GM18526 (cell line): ENCODE measurements around the gene TCF3.
A peak's percentile ranks its signal among the peaks of the same experiment; 100 is the strongest.

Source experiments
- POLR2A ChIP-seq: IDR thresholded peaks from 3 replicates; pipeline ENCODE4 v1.6.1; 2011; ENCODE audit not compliant: insufficient read length; ENCODE audit errors: extremely low read depth

Gene TCF3

GRCh38 chr19:1675633-1676350 is 23.4 kb upstream of the TCF3 start:
- no peak for TF ChIP-seq POLR2A

DNA sequence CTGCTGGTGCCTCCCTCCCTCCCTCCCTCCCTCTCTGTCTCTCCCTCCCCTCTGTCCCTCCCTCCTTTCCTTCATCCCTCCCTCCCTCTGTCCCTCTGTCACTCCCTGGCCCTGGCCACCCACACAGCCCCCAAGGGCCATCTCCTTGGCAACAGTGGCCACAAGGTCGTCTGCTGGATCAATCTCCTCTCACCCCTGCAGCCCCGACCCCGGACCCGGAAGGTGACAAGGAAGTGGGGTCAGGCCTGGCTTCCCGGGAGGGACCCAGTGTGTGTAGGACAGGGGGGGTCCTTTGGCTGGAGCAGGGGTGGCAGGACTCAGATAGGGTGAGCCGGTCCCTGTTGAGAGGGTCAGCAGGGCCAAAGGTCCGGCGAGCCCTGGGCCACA is 21.9 kb upstream of the TCF3 start:
- no peak for TF ChIP-seq POLR2A

DNA sequence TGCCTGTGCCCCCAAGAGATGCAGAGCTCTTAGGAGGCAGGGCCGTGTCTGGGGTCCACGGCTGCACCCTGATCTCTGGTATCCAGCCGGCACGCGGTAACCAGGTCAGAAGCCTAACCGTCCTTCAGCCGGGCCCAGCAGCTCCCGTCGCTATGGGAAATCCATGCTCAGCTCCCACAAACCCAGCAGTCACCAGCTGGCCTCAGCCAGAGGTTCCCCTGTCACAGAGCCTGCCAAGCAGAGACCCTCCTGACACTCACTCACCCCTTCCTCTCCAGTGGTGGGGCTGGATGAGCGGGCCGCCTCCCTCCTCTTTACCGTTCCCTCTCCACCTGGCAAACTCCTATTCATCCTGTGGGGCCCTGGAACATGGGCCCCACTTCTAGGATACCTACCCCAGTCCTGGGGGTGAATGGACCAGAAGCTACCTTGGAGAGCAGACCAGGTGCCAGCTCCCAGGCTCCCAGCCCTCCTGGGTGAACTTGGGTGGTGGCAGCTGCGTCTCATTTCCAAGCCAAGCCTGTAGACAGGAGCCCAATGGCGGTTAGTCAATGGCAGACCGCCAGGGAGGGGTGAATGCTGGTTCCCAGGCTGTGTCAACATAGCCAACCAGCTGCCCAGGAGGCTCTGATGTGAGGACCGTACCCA is 21.4 kb upstream of the TCF3 start:
- no peak for TF ChIP-seq POLR2A

DNA sequence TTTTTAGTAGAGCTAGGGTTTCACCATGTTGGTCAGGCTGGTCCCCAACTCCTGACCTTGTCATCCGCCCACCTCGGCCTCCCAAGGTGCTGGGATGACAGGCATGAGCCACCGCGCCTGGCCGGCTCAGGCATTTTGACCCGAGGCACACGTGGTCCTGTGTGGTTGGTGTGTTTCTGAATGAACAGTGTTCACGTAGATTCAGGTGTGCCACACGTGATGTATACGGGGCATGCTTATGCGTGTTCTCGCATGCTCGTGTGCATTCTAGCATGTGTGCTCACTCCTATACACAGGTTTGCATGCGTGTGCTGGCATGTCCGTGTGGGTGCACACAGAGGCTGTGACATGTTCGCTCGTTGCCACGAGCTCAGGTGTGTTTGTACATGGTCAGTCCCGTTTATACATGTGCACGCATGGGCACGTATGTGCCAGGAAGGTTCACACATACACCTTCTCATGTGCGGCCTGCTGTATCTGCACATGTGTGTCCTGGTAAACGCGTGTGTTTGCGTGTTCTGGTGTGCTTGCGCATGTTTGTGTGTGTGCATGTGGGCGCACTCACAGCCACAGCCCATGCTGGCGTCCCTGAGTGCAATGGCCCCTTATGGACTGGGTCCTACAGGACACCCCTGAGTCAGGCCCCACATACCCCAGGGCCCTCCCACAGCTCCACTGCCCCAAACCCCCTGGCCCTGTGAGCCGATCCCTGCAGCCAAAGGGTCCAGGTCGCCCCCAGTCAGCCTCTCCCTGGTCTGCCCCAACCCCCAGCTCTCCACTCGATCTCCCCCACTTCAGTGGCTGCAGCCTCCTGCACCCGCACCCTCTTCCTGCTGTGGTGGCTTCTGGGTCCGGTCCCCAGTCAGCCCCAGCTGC is 20.6 kb upstream of the TCF3 start:
- TF ChIP-seq POLR2A, result no peak

- TF ChIP-seq POLR2A, result no peak
Measured at GRCh38 chr19:1672038-1672768, 19.8 kb upstream of the TCF3 start.

DNA sequence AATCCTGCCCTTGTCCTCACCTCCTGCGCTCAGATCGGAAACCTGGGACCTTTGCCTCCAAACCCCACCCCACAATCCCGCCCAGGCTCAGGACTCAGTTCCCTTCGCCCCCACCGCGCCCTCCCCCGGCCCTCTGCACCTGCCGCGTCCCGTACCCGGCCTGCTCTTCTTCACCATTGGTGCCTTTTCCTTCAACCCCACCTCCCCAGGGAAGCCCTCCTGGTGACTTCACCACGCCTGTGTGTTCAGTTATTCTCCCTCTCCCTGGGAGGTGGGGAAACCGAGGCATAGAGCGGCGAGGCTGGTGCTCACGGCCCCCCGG is 19.3 kb upstream of the TCF3 start:
- TF ChIP-seq POLR2A, result no peak

- peak; percentile 31 for TF ChIP-seq POLR2A
Measured at GRCh38 chr19:1668486-1669270, 16.3 kb upstream of the TCF3 start.

DNA sequence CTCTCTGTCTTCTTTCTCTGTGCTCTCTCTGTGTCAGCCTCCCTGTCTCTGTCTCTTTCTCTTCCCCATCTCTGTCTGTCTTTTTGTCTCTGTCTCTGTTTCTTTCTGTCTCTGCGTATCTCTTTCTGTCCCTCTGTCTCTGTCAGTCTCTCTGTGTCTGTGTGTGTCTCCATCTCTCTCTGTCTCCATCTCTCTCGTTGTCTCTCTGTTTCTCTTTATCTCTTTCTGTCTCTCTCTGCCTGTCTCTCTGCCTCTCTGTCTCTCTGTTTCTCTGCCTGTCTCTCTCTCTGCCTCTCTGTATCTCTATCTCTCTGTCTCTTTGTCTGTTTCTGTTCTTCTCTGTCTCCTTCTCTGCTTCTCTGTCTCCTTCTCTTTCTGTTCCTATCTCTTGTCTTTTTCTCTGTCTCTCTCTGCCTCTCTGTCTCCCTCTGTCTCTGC is 15.7 kb upstream of the TCF3 start:
- TF ChIP-seq POLR2A, result no peak

DNA sequence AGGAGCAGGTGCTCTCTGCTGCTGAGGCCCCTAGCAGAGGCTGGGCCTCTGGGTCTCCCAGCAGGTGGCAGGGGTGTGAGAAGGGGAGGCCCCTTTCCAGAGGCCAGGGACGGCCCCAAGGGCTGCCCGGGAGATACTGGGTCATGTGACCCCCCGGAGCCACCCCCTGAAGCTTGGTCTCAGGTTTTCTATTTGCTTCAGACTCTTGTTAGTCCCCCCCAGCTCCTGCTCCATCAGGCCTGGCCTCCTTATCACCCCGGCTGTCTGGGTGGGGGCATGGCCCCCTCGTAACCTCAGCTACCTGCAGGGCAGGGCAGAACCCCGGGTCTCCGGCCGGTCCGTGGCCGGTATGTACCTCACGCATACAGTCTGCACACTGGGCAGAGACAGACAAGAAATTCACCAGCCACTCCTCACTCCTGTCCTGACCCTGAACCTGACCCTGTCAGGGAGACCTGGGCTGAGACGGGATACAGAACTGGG is 13.2 kb upstream of the TCF3 start:
- peak; percentile 14 for TF ChIP-seq POLR2A

- no peak for TF ChIP-seq POLR2A
Measured at GRCh38 chr19:1663852-1664251, 11.4 kb upstream of the TCF3 start.

DNA sequence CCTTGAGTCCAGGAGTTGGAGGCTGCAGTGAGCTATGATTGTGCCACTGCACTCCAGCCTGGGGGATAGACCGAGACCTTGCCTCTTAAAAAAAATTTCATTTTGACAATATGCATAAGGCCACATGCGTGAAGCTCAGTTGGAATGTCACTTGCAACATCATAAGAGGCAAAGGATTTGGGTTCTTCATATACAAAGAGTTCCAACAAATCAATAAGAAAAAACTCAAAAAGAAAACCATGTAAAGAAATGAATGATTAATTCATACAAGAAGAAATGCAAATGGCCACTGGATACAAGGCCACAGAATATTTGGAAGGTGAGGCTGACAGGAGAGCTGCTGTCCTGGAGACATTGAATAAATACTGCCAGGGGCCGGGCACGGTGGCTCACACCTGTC is 9.6 kb upstream of the TCF3 start:
- TF ChIP-seq POLR2A, result no peak

GRCh38 chr19:1659084-1659427 is 6.6 kb upstream of the TCF3 start:
- no peak for TF ChIP-seq POLR2A

GRCh38 chr19:1658150-1659083 is 6.0 kb upstream of the TCF3 start:
- no peak for TF ChIP-seq POLR2A

DNA sequence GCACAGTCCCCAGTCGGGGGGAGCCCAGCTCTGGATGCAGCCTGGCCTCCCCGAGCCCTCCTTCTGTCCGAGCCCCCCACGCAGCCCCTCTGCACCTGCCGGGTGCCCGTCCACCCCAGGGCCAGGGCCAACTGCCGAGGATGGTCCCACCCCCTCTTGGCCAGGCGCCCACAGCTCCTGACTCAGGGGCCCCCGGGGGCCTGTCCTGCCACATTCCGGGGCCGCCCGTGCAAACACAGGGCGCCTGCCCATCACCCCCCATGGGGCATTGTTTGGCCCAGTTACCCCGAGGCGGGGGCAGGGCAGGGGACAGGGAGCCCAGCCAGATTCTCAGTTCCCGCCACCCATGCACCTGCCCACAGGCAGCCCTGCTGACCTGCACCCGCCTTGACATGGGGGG is 5.3 kb upstream of the TCF3 start:
- no peak for TF ChIP-seq POLR2A

DNA sequence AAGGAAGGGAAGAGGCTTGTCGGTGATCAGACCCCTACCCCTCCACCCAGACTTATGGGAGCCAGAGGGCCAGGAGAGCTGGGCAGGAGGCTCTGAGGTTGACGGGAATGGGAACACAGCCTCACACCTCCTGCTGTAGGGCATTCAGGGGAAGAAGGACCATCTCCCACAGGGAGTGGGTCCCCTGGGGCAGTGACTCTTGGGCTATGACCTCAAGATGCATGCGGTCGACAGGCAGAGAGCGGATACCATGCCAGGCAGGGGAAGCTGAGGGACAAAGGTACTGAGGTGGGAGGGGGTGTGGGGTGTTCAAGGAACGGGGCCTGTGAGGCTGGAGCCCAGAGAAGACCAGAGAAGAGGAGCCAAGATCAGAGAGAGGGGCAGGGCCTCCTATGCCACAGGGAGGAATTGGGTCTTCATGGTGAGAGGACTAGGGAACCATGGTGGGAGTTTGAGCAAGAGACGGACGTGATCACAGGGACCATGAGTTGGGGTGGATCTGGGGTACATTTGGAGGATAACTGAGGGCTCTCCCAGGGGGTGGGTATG is 4.6 kb upstream of the TCF3 start:
- no peak for TF ChIP-seq POLR2A
